ENCODE results near the gene OR10V1. TPM values are rescaled to one million over a fixed set of nuclear protein-coding genes. Genes with fewer than 3 reads are reported as not detected.

OR10V1 gene
- total and polyA plus RNA-seq, 2 donors (not counting 1 experiment from before 2014, with no cell fraction given), result not detected

DNA sequence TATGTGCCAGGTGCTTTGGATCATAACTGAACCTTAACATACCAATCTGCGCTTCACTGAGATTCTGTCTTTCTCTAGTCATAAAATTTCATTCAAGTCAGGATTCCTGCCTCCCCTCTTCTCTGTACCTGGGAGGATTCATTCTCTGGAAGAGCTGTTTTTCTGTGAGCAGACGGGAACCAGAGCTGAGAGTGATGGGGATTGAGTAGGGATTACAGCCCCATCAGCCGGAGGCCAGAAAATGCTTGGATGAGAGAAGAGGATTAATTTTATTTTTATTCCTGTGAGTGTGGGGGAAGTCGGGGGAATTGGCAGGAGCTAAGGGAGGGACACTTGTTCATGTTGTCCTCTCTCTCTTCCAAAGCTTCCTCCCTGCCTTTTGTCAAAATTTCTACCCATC lies 46.3 kb upstream of the OR10V1 start:
- DNase-seq (ENCODE audit: low read depth in 2 of 2), result no peak
- H4K20me1 ChIP-seq (ENCODE audit: control insufficient read depth, extremely low read depth, insufficient read depth, low read length), result no peaks in the 10 kb centered on the region
- H3K36me3 ChIP-seq (ENCODE audit: control insufficient read depth, insufficient read depth, low read length), result no peaks in the 10 kb centered on the region
- no peaks in the 10 kb centered on the region for H3K9me3 ChIP-seq (ENCODE audit: control insufficient read depth, insufficient read depth, low read depth, low read length)
- H2AFZ ChIP-seq (ENCODE audit: low read length), result no peak overlapping the region
- no peak overlapping the region for H3K9ac ChIP-seq (ENCODE audit: insufficient read depth, low read length)
- H3K27me3 ChIP-seq (ENCODE audit: control insufficient read depth, insufficient read depth, low read length), result no peaks in the 10 kb centered on the region
- no peak for TF ChIP-seq EZH2 (IDR thresholded peaks at IDR 0.05; ENCODE audit: low read length, missing control alignments)
- TF ChIP-seq, protein P1, sequence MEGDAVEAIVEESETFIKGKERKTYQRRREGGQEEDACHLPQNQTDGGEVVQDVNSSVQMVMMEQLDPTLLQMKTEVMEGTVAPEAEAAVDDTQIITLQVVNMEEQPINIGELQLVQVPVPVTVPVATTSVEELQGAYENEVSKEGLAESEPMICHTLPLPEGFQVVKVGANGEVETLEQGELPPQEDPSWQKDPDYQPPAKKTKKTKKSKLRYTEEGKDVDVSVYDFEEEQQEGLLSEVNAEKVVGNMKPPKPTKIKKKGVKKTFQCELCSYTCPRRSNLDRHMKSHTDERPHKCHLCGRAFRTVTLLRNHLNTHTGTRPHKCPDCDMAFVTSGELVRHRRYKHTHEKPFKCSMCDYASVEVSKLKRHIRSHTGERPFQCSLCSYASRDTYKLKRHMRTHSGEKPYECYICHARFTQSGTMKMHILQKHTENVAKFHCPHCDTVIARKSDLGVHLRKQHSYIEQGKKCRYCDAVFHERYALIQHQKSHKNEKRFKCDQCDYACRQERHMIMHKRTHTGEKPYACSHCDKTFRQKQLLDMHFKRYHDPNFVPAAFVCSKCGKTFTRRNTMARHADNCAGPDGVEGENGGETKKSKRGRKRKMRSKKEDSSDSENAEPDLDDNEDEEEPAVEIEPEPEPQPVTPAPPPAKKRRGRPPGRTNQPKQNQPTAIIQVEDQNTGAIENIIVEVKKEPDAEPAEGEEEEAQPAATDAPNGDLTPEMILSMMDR (conservative IDR thresholded peaks at IDR 0.05 in 1 of 2, IDR thresholded peaks at IDR 0.05 in 1 of 2; ENCODE audit: low read depth in 1 of 2, low read length in 2 of 2), result no peak
- peaks cover 2% of the 10 kb centered on the region for H3K4me1 ChIP-seq (ENCODE audit: control insufficient read depth, extremely low read depth, insufficient read depth, low read length)
- H3K79me2 ChIP-seq (ENCODE audit: control insufficient read depth, insufficient read depth, low read length), result peaks cover 20% of the 10 kb centered on the region
- no peak overlapping the region for H3K4me2 ChIP-seq (ENCODE audit: extremely low read depth, insufficient read depth, low read length)
- no peak overlapping the region for H3K4me3 ChIP-seq (replicated peaks in 1 of 4; ENCODE audit: control extremely low read depth in 1 of 4, insufficient read depth in 1 of 4, low read depth in 3 of 4, low read length in 4 of 4)
- no peak overlapping the region for H3K27ac ChIP-seq (ENCODE audit: insufficient read depth, low read length)

DNA sequence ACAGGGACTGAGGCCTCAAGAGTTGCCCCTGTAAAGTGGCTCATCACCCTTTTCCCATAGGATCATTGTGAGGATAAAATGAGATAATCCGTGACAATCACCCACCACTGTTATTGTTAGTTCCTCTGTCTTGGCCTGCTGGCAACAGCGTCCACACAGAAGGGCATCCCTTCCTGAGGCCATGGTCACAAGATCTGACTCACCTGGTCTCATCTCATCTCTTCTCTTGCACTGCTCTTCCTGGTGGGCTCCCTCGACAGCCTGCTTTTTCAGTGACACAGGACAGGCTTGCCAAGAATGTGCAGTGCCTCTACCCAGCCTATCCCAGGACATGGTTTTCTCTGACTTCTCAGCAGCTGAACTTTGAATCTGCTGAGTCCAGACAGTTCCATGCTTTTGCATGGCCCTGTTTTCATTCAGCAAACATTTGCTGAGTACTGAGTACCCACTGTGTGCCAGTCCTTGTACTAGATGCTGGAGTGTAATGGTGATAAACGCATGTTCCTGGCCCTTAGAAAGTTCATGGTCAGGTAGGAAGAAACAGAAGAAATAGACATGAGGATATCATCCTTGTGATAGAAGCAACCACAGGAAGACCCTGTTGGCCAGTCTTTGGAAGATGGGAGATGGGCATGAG lies 44.9 kb upstream of the OR10V1 start:
- no peak overlapping the region for H3K4me3 ChIP-seq (replicated peaks in 1 of 4; ENCODE audit: control extremely low read depth in 1 of 4, insufficient read depth in 1 of 4, low read depth in 3 of 4, low read length in 4 of 4)
- no peak overlapping the region for H3K4me2 ChIP-seq (ENCODE audit: extremely low read depth, insufficient read depth, low read length)
- no peak for DNase-seq (ENCODE audit: low read depth in 2 of 2)
- no peaks in the 10 kb centered on the region for H3K27me3 ChIP-seq (ENCODE audit: control insufficient read depth, insufficient read depth, low read length)
- no peak overlapping the region for H3K27ac ChIP-seq (ENCODE audit: insufficient read depth, low read length)
- no peaks in the 10 kb centered on the region for H3K9me3 ChIP-seq (ENCODE audit: control insufficient read depth, insufficient read depth, low read depth, low read length)
- H3K4me1 ChIP-seq (ENCODE audit: control insufficient read depth, extremely low read depth, insufficient read depth, low read length), result peaks cover 2% of the 10 kb centered on the region
- H3K79me2 ChIP-seq (ENCODE audit: control insufficient read depth, insufficient read depth, low read length), result peaks cover 19% of the 10 kb centered on the region
- no peak overlapping the region for H3K9ac ChIP-seq (ENCODE audit: insufficient read depth, low read length)
- H4K20me1 ChIP-seq (ENCODE audit: control insufficient read depth, extremely low read depth, insufficient read depth, low read length), result no peaks in the 10 kb centered on the region
- H3K36me3 ChIP-seq (ENCODE audit: control insufficient read depth, insufficient read depth, low read length), result no peaks in the 10 kb centered on the region
- H2AFZ ChIP-seq (ENCODE audit: low read length), result no peak overlapping the region
- TF ChIP-seq, protein P1 (conservative IDR thresholded peaks at IDR 0.05 in 1 of 2, IDR thresholded peaks at IDR 0.05 in 1 of 2; ENCODE audit: low read depth in 1 of 2, low read length in 2 of 2), result no peak
- no peak for TF ChIP-seq EZH2 (IDR thresholded peaks at IDR 0.05; ENCODE audit: low read length, missing control alignments)

DNA sequence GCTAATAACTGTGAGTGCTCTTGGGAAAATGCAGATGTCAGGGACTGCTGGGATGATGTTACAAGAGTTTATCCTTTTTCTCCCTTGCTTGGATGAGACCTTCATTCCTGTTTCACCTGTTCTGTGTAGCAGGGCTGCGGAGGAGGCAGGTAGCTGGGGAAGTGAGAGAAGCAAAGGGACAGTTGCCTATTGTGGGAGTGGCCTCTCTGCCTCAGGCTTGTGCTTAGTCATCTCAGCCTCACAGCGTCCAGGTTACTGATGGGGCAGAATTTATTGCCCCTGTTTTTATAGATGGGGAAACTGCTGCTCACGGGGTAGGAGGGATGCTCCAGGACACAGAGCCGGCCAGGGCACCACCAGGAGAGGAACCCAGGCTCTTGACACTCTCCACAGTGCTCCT lies 43.2 kb upstream of the OR10V1 start:
- H3K4me1 ChIP-seq (ENCODE audit: control insufficient read depth, extremely low read depth, insufficient read depth, low read length), result peaks cover 2% of the 10 kb centered on the region
- H3K9me3 ChIP-seq (ENCODE audit: control insufficient read depth, insufficient read depth, low read depth, low read length), result no peaks in the 10 kb centered on the region
- H3K4me2 ChIP-seq (ENCODE audit: extremely low read depth, insufficient read depth, low read length), result peak overlapping the region; percentile 34
- H3K9ac ChIP-seq (ENCODE audit: insufficient read depth, low read length), result no peak overlapping the region
- no peaks in the 10 kb centered on the region for H4K20me1 ChIP-seq (ENCODE audit: control insufficient read depth, extremely low read depth, insufficient read depth, low read length)
- no peak for TF ChIP-seq EZH2 (IDR thresholded peaks at IDR 0.05; ENCODE audit: low read length, missing control alignments)
- TF ChIP-seq, protein P1 (conservative IDR thresholded peaks at IDR 0.05 in 1 of 2, IDR thresholded peaks at IDR 0.05 in 1 of 2; ENCODE audit: low read depth in 1 of 2, low read length in 2 of 2), result no peak
- H3K4me3 ChIP-seq (replicated peaks in 1 of 4; ENCODE audit: control extremely low read depth in 1 of 4, insufficient read depth in 1 of 4, low read depth in 3 of 4, low read length in 4 of 4), result peak overlapping the region in 2 of 4 experiments; percentile 41 to 88
- no peaks in the 10 kb centered on the region for H3K27me3 ChIP-seq (ENCODE audit: control insufficient read depth, insufficient read depth, low read length)
- DNase-seq (ENCODE audit: low read depth in 2 of 2), result peak in 1 of 2 donors; percentile 20
- H2AFZ ChIP-seq (ENCODE audit: low read length), result no peak overlapping the region
- H3K36me3 ChIP-seq (ENCODE audit: control insufficient read depth, insufficient read depth, low read length), result no peaks in the 10 kb centered on the region
- H3K79me2 ChIP-seq (ENCODE audit: control insufficient read depth, insufficient read depth, low read length), result peaks cover 18% of the 10 kb centered on the region
- no peak overlapping the region for H3K27ac ChIP-seq (ENCODE audit: insufficient read depth, low read length)
